Activated CD8-positive, alpha-beta T cell treated with anti-CD3 and anti-CD28 coated beads for 36 hours (primary cell): ENCODE results near the gene SND1. TPM values are rescaled to one million over a fixed set of nuclear protein-coding genes. Genes with fewer than 3 reads are reported as not detected.

Experiments used
- ATAC-seq: fragments of 200-7000 bp; cut with Tn5 transposase; one replicate; pipeline ENCODE4 v1.10.0; 2021; ENCODE audit warnings: mild to moderate bottlenecking, moderate library complexity
- CTCF ChIA-PET: fragments of 350-600 bp; sonication (Branson Sonifier 250); formaldehyde crosslinking; loops from one replicate; lab custom pipeline; 2021; ENCODE audit warnings: antibody characterized with exemption; lab: Charles Lee
- POLR2A ChIA-PET: fragments of 350-600 bp; sonication (Branson Sonifier 250); formaldehyde crosslinking; loops from one replicate; lab custom pipeline; 2021; ENCODE audit warnings: antibody characterized with exemption; lab: Charles Lee
- DNase-seq: peaks from one replicate; pipeline ENCODE4 v3.0.0-alpha.2; 2020
- H3K27ac Mint-ChIP-seq: one replicate; pipeline ENCODE4 v1.8.0; 2021; ENCODE audit warnings: mild to moderate bottlenecking, mixed read lengths
- H3K27me3 Mint-ChIP-seq: one replicate; pipeline ENCODE4 v1.8.0; 2021; ENCODE audit warnings: mixed read lengths
- H3K36me3 Mint-ChIP-seq: one replicate; pipeline ENCODE4 v1.8.0; 2021; ENCODE audit warnings: low read depth, mixed read lengths
- H3K4me1 Mint-ChIP-seq: one replicate; pipeline ENCODE4 v1.8.0; 2021; ENCODE audit warnings: low read depth, mixed read lengths
- H3K4me3 Mint-ChIP-seq: one replicate; pipeline ENCODE4 v1.8.0; 2021; ENCODE audit warnings: mild to moderate bottlenecking, moderate library complexity, mixed read lengths
- H3K9me3 Mint-ChIP-seq: one replicate; pipeline ENCODE4 v1.8.0; 2021; ENCODE audit warnings: mixed read lengths
- intact Hi-C: fragments of 100-400 bp; cut with micrococcal nuclease; formaldehyde crosslinking; loops from one replicate; pipeline ENCODE4 v1.10.0; 2022
- total RNA-seq, 2 experiments: library from RNA; stranded (reverse); gene quantifications; one replicate each; pipeline ENCODE4 v1.2.3, GENCODE V29; 2021
- TF ChIP-seq, protein P1 (sequence below): fragments of 200-600 bp; IDR thresholded peaks from one replicate; pipeline ENCODE4 v1.8.0; 2022; ENCODE audit warnings: antibody characterized with exemption, mild to moderate bottlenecking

Gene SND1
- total RNA-seq, 2 experiments from 2014 or later, result 206 to 208 TPM

DNA sequence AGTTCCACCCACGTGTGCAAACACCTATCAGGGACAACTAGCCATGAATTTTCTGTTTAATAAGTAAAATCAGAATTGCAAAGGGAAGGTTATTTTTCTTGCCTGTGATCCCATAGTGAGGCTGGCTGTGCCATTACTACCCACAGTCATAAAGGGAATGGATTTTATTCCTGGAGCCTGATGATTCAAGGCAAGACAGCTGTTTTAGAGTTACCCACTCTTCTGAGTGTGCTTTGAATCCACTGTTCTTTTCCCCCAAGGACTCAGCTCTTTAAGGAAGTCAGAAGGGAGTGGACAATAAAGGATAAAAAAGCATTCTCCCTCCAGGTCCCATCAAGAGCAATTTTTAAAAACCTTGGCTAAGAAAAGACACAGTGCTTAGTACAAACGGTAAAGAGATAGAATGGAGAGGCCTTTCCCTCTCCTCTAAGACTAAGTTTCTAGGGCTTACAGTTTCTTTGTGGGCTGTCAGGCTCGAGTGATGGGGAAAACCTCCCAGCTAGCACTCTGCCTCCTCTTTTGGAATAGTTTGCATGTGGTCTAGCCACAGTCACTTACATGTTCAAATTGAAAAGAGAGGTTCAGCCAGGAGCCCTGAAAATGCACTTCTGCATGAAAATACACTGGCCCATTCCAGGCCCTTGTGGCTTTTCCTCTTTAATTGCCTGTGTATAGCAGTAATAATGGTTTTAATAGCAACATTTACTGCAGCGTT lies 384.4 kb downstream of the SND1 start:
- TF ChIP-seq, protein P1, sequence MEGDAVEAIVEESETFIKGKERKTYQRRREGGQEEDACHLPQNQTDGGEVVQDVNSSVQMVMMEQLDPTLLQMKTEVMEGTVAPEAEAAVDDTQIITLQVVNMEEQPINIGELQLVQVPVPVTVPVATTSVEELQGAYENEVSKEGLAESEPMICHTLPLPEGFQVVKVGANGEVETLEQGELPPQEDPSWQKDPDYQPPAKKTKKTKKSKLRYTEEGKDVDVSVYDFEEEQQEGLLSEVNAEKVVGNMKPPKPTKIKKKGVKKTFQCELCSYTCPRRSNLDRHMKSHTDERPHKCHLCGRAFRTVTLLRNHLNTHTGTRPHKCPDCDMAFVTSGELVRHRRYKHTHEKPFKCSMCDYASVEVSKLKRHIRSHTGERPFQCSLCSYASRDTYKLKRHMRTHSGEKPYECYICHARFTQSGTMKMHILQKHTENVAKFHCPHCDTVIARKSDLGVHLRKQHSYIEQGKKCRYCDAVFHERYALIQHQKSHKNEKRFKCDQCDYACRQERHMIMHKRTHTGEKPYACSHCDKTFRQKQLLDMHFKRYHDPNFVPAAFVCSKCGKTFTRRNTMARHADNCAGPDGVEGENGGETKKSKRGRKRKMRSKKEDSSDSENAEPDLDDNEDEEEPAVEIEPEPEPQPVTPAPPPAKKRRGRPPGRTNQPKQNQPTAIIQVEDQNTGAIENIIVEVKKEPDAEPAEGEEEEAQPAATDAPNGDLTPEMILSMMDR, result no peak
- DNase-seq (no peak), ATAC-seq (no peak)
- peaks cover 6% of the 10 kb centered on the region for H3K4me1 Mint-ChIP-seq
- ChIA-PET CTCF (interaction anchor here (1.4 to 1.5 kb wide), 2 partner anchors 9 kb away, joined by 3 to 5 read pairs; no protein-coding TSS in a partner anchor), POLR2A (no interaction called here)
- no peaks in the 10 kb centered on the region for H3K9me3 Mint-ChIP-seq
- peaks cover 1% of the 10 kb centered on the region for H3K27me3 Mint-ChIP-seq
- intact Hi-C loops, result loop anchor here (10.0 kb wide), 1 partner anchor 168 kb away; no protein-coding TSS in a partner anchor
- H3K36me3 Mint-ChIP-seq, result no peaks in the 10 kb centered on the region
- no peak overlapping the region for H3K4me3 Mint-ChIP-seq
- H3K27ac Mint-ChIP-seq, result no peak overlapping the region

DNA sequence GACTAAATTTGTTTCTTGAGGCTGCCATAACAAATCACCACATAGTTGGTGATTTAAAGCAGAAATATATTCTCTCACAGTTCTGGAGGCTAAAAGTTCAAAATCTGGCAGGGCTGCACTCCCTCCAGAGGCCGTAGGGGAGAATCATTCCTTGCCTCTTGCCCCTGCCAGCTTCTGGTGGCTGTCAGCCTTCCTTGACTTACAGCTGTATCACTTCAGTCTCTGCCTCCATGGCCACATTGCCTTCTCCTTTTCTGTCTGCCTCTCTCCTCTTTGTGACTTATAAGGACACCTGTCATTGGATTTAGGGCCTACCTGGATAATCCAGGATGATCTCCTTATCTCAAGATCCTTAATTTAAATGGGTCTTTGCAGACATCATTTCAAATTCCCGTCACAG lies 385.1 kb downstream of the SND1 start:
- Mint-ChIP-seq H3K27me3 (peaks cover 1% of the 10 kb centered on the region), H3K36me3 (peaks cover 1% of the 10 kb centered on the region), H3K4me3 (no peak overlapping the region), H3K27ac (no peak overlapping the region), H3K9me3 (no peaks in the 10 kb centered on the region), H3K4me1 (peaks cover 6% of the 10 kb centered on the region)
- ChIA-PET POLR2A (no interaction called here), CTCF (interaction anchor here (1.4 kb wide), 1 partner anchor 8 kb away, joined by 5 read pairs; no protein-coding TSS in a partner anchor)
- ATAC-seq (no peak), DNase-seq (no peak)
- intact Hi-C loops, result loop anchor here (10.0 kb wide), 1 partner anchor 168 kb away; no protein-coding TSS in a partner anchor
- TF ChIP-seq, protein P1, result no peak

DNA sequence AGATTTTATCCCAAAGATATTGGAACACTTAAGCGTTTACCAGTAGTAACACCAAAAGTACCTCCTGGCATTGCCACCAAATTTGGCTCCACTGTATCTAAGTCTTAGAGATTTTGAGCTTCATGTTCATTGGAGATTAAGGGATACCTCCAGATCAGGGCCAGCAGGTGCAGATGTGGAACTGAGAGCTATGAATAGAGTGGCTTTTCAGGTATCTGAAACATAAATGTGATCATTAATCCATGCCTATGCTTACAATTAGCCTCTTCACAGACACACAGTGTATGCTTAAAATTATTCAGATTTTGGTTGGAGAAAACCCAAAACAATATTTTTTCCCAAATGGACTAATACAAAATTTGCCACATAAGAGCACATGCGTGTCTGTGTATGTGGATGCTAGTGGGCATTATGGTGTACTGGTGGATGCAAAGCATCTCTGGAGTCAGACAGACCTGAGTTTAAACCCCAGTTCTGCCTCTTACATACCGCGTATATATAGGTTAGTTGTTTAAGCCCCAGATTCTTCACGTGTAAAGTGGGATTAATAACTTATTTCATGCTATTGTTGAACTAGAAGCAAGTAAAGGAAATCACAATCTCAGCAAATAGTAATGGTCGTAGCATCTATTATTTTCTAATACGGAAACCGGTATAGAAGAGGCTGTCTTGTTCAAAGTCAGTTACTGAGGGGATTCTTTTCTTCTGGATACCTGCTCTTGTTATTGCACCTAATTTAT lies 386.1 kb downstream of the SND1 start:
- POLR2A ChIA-PET, result no interaction called here
- Mint-ChIP-seq H3K27ac (no peak overlapping the region), H3K4me3 (no peak overlapping the region), H3K4me1 (peaks cover 4% of the 10 kb centered on the region), H3K9me3 (no peaks in the 10 kb centered on the region), H3K36me3 (peaks cover 1% of the 10 kb centered on the region), H3K27me3 (no peaks in the 10 kb centered on the region)
- ATAC-seq (no peak), DNase-seq (no peak)
- CTCF ChIA-PET, result no interaction called here
- intact Hi-C loops, result loop anchor here (10.0 kb wide), 1 partner anchor 167 kb away; no protein-coding TSS in a partner anchor
- TF ChIP-seq, protein P1, result no peak

DNA sequence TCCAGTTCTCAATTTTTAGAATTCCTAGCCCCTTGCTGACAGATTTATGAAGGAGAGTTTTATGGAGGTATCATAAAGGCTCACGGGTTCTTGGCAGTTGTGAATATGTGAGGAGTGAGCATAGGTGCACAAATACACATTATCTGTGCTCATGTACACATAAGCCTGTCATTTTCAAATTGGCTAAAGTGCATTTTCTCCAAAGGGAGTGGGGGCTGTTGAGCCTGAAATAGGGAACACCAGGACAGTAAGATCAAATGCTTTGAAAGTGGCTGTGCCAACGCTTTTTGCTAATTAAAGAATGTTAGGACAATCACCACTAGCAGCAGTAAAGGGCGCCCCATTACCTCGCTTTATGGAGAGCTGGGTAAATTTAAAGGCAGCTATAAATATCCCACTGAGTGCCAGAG lies 387.6 kb downstream of the SND1 start:
- POLR2A ChIA-PET, result no interaction called here
- TF ChIP-seq, protein P1, result no peak
- intact Hi-C loops, result loop anchor here (10.0 kb wide), 1 partner anchor 165 kb away; no protein-coding TSS in a partner anchor
- Mint-ChIP-seq H3K36me3 (peaks cover 2% of the 10 kb centered on the region), H3K27me3 (no peaks in the 10 kb centered on the region), H3K4me3 (no peak overlapping the region), H3K27ac (no peak overlapping the region), H3K4me1 (peaks cover 11% of the 10 kb centered on the region), H3K9me3 (no peaks in the 10 kb centered on the region)
- ATAC-seq, result no peak
- no peak for DNase-seq
- CTCF ChIA-PET, result interaction anchor here (0.8 to 0.9 kb wide), 2 partner anchors 19 to 170 kb away, joined by 3 to 5 read pairs; no protein-coding TSS in a partner anchor
